NCI-H524 (cell line): Measurements from ENCODE around the gene WDR20.
"Not testable (repeated sequence)": the region's sequence is repeated elsewhere in the genome, so short reads cannot be mapped to it uniquely, and the experiment has no call there.

Experiments
- DNase-seq, 2 experiments: peaks; one replicate each; lab custom pipeline; 2025; lab: John Stamatoyannopoulos, UW

Gene WDR20

GRCh38 chr14:102236026-102236425, 96.3 kb downstream of the WDR20 start:
- no peak for DNase-seq

- no peak for DNase-seq
These were observed 98.4 kb downstream of the WDR20 start for GRCh38 chr14:102238131-102238530.

DNA sequence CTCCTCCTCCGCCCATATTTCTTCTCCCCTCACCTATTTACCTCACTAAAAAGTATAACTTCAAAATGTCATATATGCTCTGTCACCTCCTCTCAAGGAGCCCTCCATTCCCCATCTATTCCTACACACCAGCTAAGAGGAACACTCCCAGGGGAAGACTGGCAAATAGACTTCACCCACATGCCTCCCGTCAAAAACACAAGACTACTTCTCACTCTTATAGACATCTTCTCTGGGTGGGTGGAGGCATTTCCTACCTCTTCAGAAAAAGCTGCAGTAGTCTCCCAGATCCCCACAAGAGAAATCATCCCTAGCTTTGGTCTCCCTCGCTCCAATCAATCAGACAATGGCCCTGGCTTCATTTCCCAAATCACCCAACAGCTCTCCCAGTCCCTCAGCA, 99.1 kb downstream of the WDR20 start:
- DNase-seq: no peak

GRCh38 chr14:102239231-102239630, 99.5 kb downstream of the WDR20 start:
- DNase-seq: no peak

GRCh38 chr14:102240481-102240880, 100.8 kb downstream of the WDR20 start:
- not testable (repeated sequence) for DNase-seq

- peak; percentile 95 to 97 for DNase-seq
These were observed 101.5 kb downstream of the WDR20 start for GRCh38 chr14:102241147-102241546.

- not testable (repeated sequence) for DNase-seq
These were observed 104.1 kb downstream of the WDR20 start for GRCh38 chr14:102243795-102244194.

DNA sequence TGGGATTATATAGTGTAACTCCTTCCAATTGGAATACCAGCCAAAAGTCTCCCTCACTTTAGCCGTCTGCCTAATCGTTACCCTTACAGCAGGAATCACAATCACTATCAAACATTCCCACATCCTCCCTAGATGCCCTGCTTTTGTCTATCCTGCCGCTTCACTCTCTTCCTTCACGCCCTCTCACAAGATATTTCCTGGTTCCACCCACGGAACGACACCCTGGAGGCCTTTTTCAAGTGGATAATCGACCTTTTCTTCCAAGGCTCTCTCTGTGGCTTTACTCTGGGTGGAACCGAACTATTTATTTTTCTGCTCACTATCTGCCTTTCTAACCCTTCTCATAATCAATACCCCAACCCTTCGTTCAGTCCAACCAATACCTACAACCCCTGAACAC, 106.4 kb downstream of the WDR20 start:
- DNase-seq: no peak

- no peak for DNase-seq
These were observed 108.4 kb downstream of the WDR20 start for GRCh38 chr14:102248121-102248520.

DNA sequence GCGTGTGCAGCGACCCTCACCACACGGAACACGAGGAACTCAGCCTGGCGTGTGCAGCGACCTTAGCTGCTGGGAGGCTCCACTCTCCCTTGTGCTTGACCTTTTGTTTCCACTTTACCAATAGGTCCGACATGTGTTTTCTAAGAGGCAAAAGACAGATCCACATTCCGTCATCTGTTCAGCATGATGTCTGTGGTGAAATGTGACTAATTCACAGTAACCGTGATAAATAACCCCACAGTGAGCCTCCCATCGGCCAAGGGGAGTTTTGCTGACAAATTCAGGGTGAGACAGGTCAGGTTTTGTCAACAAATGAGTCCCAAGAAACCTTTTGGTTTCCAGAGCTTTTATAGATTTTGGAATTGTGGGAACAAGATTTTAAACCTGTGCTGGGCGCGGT, 109.3 kb downstream of the WDR20 start:
- no peak for DNase-seq

DNA sequence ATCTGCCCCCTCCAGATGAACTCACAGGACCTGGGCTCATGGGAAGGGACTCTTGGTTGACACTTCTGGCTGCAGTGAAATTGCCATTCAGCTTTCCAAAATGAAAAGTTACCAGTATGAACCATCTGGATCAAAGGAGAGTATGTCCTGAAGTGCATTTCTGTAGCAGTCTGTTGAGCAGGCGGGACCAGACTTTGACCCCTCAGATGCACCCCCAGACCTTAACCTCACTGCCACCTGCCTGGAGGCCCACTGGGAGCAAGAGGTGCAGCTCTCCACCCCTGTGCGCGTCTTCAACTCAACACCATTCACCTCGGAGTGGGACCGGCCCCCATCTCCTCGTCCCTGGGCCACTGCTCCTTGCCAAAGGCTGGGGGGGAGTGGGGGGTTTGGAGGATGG, 110.3 kb downstream of the WDR20 start:
- no peak for DNase-seq

- DNase-seq: no peak
These were observed 110.9 kb downstream of the WDR20 start for GRCh38 chr14:102250636-102251035.

- no peak for DNase-seq
These were observed 111.5 kb downstream of the WDR20 start for GRCh38 chr14:102251161-102251560.

- DNase-seq: no peak
These were observed 113.4 kb downstream of the WDR20 start for GRCh38 chr14:102252834-102253801.

GRCh38 chr14:102255401-102256190, 115.9 kb downstream of the WDR20 start:
- DNase-seq: no peak

DNA sequence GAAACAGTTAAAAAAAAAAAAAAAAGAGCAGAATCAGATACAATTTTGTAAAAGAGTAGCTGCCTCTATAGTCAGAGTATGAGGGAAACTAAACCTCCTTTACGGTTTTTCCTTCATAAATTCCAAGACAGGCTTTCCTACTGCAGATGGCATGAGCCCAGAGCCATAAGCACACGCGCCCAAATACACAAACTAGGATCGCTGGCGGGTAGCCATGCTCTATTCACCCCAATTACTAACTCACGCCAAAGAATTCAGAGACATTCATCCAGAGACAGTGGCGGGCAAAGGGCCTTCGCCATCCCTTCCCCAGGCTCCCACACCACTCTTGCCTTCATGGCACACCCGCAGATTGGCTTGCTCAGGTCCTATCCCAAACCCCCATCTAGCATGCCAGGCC, 117.0 kb downstream of the WDR20 start:
- no peak for DNase-seq

GRCh38 chr14:102258136-102258535, 118.4 kb downstream of the WDR20 start:
- DNase-seq: no peak
